Stimulated activated effector memory CD8-positive, alpha-beta T cell treated with anti-CD3 and anti-CD28 coated beads, Interleukin-12 subunit alpha, Interleukin-12 subunit beta, amount 100 ng/mL, for 72 hours (primary cell): ENCODE data around the gene DNAJC9.

ENCODE experiments used
- ATAC-seq: fragments of 150-1000 bp; cut with Tn5 transposase; 2 replicates; pipeline ENCODE4 v1.10.0; 2021
- DNase-seq, 2 donors: peaks; one replicate each; pipeline ENCODE4 v3.0.0; 2021 to 2022; ENCODE audit warnings: low spot score in 2 of 2
- H3K27ac Mint-ChIP-seq: one replicate; pipeline ENCODE4 v1.8.0; 2022; ENCODE audit warnings: mild to moderate bottlenecking, mixed read lengths
- H3K36me3 Mint-ChIP-seq: one replicate; pipeline ENCODE4 v1.8.0; 2022; ENCODE audit warnings: mild to moderate bottlenecking, mixed read lengths
- H3K4me1 Mint-ChIP-seq: one replicate; pipeline ENCODE4 v1.8.0; 2022; ENCODE audit warnings: mixed read lengths
- H3K4me3 Mint-ChIP-seq: one replicate; pipeline ENCODE4 v1.8.0; 2022; ENCODE audit warnings: mild to moderate bottlenecking, mixed read lengths
- H3K9me3 Mint-ChIP-seq: one replicate; pipeline ENCODE4 v1.8.0; 2022; ENCODE audit warnings: mixed read lengths

Gene DNAJC9

DNA sequence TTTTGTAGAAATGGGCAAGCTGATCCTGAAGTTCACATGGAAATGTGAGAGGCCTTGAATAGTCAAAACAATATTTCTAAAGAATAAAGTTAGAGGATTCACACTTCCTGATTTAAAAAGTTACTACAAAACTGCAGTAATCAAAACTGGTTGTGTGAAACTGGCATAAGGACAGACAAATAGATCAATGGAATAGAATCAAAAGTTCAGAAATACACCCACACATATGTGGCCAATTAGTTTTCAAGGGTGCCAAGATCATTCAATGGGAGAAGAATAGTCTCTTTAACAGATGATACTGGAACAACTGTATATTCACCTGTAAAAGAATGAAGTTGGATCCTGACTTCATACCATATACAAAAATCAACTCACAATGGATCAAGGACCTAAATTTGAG, 27.7 kb downstream of the DNAJC9 start:
- Mint-ChIP-seq H3K9me3 (no peaks in the 10 kb centered on the region), H3K36me3 (peaks cover 17% of the 10 kb centered on the region), H3K4me1 (no peaks in the 10 kb centered on the region)

GRCh38 chr10:73218431-73219191, 28.4 kb downstream of the DNAJC9 start:
- ATAC-seq (no peak), DNase-seq (no peak)
- H3K27ac Mint-ChIP-seq, result no peak overlapping the region
- H3K4me3 Mint-ChIP-seq, result no peak overlapping the region
- no peaks in the 10 kb centered on the region for H3K4me1 Mint-ChIP-seq
- H3K9me3 Mint-ChIP-seq, result no peaks in the 10 kb centered on the region
- peaks cover 17% of the 10 kb centered on the region for H3K36me3 Mint-ChIP-seq

More for the DNA sequence above, 27.7 kb downstream of the DNAJC9 start:
- no peak overlapping the region for H3K27ac Mint-ChIP-seq
- DNase-seq (no peak), ATAC-seq (no peak)
- no peak overlapping the region for H3K4me3 Mint-ChIP-seq

GRCh38 chr10:73217628-73218027, 29.4 kb downstream of the DNAJC9 start:
- Mint-ChIP-seq H3K4me3 (no peak overlapping the region), H3K9me3 (no peaks in the 10 kb centered on the region), H3K36me3 (peaks cover 17% of the 10 kb centered on the region), H3K27ac (no peak overlapping the region), H3K4me1 (no peaks in the 10 kb centered on the region)
- DNase-seq (no peak), ATAC-seq (no peak)

DNA sequence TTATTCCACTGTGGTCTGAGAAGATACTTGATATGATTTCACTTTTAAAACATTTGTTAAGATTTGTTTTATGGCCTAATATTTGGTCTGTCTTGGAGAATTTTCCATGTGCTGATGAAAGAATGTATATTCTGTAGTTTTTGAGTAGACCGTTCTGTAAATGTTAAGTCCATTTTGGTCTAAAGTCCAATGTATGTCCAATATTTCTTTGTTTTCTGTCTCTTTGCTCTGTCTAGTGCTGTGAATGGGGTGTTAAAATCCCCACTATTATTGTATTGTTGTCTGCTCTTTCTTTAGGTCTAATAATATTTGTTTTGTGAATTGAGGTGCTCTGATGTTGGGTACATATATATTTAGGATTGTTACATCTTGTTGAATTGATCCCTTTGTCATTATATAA, 31.3 kb downstream of the DNAJC9 start:
- H3K36me3 Mint-ChIP-seq, result peaks cover 17% of the 10 kb centered on the region
- no peaks in the 10 kb centered on the region for H3K9me3 Mint-ChIP-seq
- DNase-seq (no peak), ATAC-seq (no peak)
- no peak overlapping the region for H3K27ac Mint-ChIP-seq
- H3K4me1 Mint-ChIP-seq, result no peaks in the 10 kb centered on the region
- H3K4me3 Mint-ChIP-seq, result no peak overlapping the region

DNA sequence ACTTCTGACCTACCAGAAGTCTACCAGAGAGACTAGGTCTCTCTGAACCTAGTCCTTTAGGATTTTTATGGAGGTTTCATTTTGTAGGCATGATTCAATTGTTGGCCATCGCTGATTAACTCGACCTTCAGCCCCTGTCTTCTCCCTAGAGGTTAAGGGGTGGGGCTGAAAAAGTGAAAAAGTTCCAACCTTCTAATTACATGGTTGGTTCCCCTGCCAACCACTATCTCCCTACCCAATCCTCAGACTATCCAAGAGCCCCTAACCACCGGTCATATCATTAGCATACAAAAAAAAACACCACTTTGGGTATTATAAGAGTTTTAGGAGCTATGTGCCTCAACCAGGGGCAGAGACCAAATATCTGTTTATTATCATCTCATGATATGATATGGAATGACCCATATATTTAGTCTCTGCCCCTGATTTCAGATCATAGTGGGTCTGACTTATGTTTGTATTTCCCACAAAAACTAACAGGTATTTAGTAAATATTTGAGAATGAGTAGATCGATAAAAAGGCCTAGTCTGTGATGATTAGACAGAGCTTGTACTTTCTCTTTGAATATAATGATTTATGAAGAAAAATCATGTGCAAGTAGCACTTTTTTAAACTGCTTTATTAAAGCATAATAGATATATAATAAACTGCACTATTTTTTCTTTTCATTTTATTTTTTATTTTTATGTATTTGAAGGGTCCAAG, 35.8 kb downstream of the DNAJC9 start:
- no peak for DNase-seq
- Mint-ChIP-seq H3K36me3 (peaks cover 2% of the 10 kb centered on the region), H3K4me1 (no peaks in the 10 kb centered on the region), H3K27ac (no peak overlapping the region), H3K9me3 (no peaks in the 10 kb centered on the region), H3K4me3 (no peak overlapping the region)
- ATAC-seq, result no peak

DNA sequence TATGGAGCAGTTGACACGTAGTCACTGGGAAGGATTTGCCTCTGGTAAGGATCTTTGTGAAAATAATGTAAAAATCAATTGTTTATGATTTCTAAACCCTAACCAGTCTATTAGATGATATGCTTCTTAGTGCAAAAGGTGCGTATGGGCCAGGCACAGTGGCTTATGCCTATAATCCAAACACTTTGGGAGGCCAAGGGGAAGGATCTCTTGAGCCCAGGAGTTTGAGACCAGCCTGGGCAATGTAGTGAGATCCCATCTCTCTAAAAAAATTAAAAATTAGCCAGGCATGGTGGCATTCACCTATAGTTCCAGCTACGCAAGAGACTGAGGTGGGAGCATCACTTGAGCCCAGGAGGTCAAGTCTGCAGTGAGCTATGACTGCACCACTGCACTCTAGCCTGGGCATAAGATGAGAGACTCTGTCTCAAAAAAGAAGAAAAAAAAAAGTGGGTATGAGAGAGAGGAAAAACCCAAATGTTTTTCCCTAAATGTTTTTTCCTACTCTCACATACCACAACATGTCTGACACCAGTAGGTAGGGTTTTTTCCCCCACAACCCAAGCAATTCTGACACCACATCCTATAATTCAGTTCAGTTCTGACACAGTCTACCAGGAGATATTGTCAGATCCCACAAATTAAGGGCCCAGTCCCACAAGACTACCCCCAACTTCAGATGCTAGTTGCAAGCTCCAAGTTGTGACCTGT, 36.5 kb downstream of the DNAJC9 start:
- Mint-ChIP-seq H3K4me1 (no peaks in the 10 kb centered on the region), H3K4me3 (no peak overlapping the region), H3K27ac (no peak overlapping the region), H3K9me3 (no peaks in the 10 kb centered on the region), H3K36me3 (no peaks in the 10 kb centered on the region)
- ATAC-seq, result no peak
- DNase-seq, result no peak

DNA sequence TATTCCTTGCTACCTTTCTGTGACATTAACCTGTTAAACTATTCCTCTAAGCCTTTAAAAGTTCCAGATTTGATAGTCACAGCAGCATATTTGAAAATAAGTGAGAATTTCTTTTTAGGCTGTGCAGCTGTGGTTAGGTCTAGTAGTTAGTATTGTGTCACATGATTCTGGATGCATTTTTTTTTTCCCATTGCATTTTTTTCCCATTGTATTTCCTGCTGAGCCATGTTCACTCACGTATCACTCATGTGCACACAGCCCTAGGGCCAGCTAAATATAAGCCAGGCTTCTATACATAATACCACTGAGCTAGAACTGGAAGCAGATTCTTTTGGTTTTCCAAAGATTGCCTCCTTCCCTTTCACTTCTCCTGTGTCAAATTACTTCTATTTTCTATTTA, 37.4 kb downstream of the DNAJC9 start:
- no peak for ATAC-seq
- no peaks in the 10 kb centered on the region for H3K36me3 Mint-ChIP-seq
- no peak for DNase-seq
- no peak overlapping the region for H3K27ac Mint-ChIP-seq
- no peak overlapping the region for H3K4me3 Mint-ChIP-seq
- H3K9me3 Mint-ChIP-seq, result no peaks in the 10 kb centered on the region
- H3K4me1 Mint-ChIP-seq, result no peaks in the 10 kb centered on the region

GRCh38 chr10:73207883-73208282, 39.2 kb downstream of the DNAJC9 start:
- no peak for ATAC-seq
- no peaks in the 10 kb centered on the region for H3K36me3 Mint-ChIP-seq
- H3K9me3 Mint-ChIP-seq, result no peaks in the 10 kb centered on the region
- no peak for DNase-seq
- no peaks in the 10 kb centered on the region for H3K4me1 Mint-ChIP-seq
- no peak overlapping the region for H3K4me3 Mint-ChIP-seq
- H3K27ac Mint-ChIP-seq, result no peak overlapping the region

- DNase-seq (no peak), ATAC-seq (no peak)
- Mint-ChIP-seq H3K36me3 (no peaks in the 10 kb centered on the region), H3K4me3 (no peak overlapping the region), H3K27ac (no peak overlapping the region), H3K4me1 (no peaks in the 10 kb centered on the region), H3K9me3 (no peaks in the 10 kb centered on the region)
Observed at GRCh38 chr10:73206385-73206784, 40.7 kb downstream of the DNAJC9 start.

DNA sequence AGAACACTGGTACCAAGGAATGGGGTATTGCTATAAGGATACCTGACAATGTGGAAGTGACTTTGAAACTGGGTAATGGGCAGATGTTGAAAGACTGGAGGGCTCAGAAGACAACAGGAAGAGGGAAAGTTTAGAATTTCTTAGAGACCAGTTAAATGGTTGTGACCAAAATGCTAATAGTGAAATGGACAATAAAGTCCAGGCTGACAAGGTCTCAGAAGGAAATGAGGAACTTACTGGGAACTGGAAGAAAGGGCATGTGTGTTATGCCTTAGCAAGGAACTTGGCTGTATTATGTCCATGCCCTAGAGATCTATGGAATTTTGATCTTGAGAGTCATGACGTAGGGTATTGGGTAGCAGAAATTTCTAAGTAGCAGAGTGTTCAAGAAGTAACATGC, 41.2 kb downstream of the DNAJC9 start:
- no peak for DNase-seq
- H3K4me3 Mint-ChIP-seq, result no peak overlapping the region
- no peaks in the 10 kb centered on the region for H3K36me3 Mint-ChIP-seq
- no peak overlapping the region for H3K27ac Mint-ChIP-seq
- H3K4me1 Mint-ChIP-seq, result no peaks in the 10 kb centered on the region
- ATAC-seq, result no peak
- no peaks in the 10 kb centered on the region for H3K9me3 Mint-ChIP-seq

DNA sequence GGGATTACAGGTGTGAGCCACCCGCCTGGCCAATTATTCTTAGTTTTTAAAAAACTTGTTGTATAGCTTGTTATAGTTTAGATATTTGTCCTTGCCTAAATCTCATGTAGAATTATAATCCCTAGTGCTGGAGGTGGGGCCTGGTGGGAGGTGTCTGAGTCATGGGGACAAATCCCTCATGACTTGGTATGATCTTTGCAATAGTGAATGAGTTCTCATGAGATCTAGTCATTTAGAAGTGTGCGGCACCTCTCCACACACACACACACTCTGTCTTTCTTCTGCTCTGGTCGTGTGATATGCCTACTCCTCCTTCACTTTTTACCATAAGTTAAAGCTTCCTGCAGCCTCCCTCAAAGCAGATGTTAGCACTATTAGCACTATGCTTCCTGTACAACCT, 42.0 kb downstream of the DNAJC9 start:
- H3K27ac Mint-ChIP-seq, result no peak overlapping the region
- no peak for DNase-seq
- H3K9me3 Mint-ChIP-seq, result no peaks in the 10 kb centered on the region

More for the DNA sequence above, 42.0 kb downstream of the DNAJC9 start:
- H3K36me3 Mint-ChIP-seq, result no peaks in the 10 kb centered on the region
- no peaks in the 10 kb centered on the region for H3K4me1 Mint-ChIP-seq
- H3K4me3 Mint-ChIP-seq, result no peak overlapping the region
- ATAC-seq, result no peak
